Activated T-cell treated with anti-CD3 and anti-CD28 coated beads for 1 hour (primary cell): ENCODE measurements around the gene GPBP1.
"Not testable (repeated sequence)": the region's sequence is repeated elsewhere in the genome, so short reads cannot be mapped to it uniquely, and the experiment has no call there.

ENCODE experiments used
- DNase-seq: peaks from one replicate; pipeline ENCODE4 v3.0.0-alpha.2; 2020; ENCODE audit warnings: low read depth

GPBP1 gene

GRCh38 chr5:57211039-57211438 lies 37.2 kb downstream of the GPBP1 start:
- DNase-seq: no peak

DNA sequence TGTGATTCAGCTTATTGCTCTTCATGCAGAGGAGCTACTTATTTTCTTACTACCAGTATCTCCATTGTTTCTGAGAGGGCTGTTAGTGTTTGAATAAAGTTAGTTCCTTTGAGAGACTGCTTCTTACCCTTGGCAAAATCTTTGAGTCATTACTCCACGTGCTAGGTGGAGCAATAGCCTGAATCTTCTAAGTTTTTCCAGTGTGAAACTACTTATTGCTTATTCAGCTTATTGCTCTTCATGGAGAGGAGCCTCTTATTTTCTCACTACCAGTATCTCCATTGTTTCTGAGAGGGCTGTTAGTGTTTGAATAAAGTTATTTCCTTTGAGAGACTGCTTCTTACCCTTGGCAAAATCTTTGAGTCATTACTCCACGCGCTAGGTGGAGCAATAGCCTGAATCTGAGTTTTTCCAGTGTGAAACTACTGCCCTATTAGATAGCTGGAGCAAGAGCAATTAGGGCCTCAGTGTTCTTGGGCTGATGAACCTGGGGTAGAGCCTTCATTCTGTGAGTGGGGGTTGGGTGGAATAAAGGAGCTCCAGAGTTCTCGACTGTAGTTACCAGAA lies 41.9 kb downstream of the GPBP1 start:
- DNase-seq: no peak

GRCh38 chr5:57216714-57217113 lies 42.9 kb downstream of the GPBP1 start:
- no peak for DNase-seq

DNA sequence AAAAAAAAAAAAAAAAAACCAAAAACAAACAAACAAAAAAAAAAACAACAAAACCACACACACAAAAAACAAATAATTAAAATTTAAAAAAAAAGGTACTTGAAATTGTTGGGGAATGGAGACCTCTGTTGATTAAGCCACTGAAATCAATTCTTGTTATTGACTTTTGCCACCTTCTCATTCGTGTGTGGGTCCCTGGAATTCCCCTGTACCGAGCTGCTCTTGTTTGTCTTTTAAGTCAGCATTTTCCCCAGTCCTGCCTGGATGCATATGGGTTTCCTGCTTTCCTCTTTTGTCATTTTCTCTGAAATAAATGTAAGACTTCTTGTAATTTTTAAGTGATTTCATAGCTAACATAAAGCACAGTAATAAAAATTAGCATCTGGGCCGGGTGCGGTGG lies 45.5 kb downstream of the GPBP1 start:
- DNase-seq: no peak

DNA sequence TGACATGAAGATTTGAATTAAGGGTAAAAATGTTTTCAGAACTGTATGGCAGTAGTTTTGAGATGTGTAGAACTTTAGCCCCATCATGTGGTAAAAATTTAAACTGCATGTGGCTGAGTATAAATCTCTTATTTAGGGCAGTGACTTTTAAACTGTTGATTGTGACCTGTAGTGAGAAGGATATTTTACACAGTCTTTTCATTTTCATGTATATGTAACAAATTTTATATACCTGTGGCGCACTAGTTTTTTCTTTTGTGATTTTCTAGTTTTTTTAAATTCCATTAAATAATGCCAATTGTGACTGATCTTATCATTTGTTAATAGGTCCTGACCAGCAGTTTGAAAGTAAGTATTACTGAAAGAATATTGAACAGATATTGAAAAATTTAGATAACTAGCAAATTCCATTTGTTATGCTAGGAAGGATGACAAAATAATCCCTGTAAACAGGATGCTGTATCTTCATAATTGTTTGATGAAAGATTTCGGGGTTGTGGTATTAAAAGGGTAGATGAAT lies 47.2 kb downstream of the GPBP1 start:
- no peak for DNase-seq

DNA sequence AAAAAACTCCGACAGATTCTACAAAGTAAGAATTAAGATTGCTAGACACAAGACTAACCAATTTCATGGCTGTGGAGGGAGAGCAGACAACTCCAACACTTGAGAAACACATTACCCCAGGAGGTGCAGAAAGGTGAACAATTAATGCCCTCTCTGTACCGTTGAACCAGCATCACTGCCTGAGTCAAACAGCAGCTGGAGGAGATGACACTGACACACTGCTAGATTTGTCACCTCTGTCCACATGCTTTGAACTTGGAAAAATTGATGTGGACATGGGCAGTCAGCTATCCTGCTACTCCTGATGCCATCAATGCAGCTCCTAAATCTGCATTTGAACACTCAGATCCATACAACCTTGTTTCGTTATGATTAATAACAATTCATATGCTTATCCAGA lies 51.7 kb downstream of the GPBP1 start:
- no peak for DNase-seq

GRCh38 chr5:57229313-57229712 lies 55.5 kb downstream of the GPBP1 start:
- no peak for DNase-seq

GRCh38 chr5:57231607-57232006 lies 57.7 kb downstream of the GPBP1 start:
- no peak for DNase-seq

DNA sequence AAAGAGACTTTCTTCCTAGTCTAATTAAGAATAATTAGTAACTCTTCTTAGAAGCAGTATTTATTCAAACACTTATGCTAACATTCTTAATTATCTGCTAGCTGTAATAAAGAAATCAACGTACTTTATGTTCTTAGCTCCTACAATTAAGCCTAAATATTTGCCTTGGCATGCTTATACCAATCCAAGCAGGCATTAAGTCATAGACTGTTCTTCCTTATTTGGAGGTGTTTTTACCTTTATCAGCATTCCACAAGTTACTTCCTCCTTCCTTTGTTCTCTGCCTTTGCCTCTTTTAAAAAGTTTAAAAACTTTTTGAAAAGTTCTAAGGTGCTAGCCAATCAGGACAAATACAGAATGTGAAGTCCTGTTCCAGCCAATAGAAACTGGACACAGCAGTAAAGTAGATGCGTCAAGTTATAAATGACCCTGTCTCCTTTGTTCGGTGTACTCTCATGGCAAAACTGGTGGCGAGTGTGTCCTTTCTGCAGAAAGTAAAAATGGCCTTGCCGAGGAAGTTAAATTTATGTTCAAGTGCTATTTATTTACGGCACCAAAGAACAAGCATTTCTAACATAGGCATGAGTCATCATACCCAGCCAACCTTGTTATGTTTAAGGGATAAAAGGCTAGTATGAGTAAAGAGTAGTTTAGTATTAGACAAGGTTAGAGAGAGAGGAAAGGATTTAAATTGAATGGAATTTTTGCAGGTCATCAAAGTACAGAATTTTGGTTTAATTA lies 58.6 kb downstream of the GPBP1 start:
- DNase-seq: no peak

- no peak for DNase-seq
These were observed 69.7 kb downstream of the GPBP1 start for GRCh38 chr5:57243286-57244137.

GRCh38 chr5:57244331-57244730 lies 70.5 kb downstream of the GPBP1 start:
- no peak for DNase-seq

GRCh38 chr5:57246426-57246825 lies 72.6 kb downstream of the GPBP1 start:
- no peak for DNase-seq

DNA sequence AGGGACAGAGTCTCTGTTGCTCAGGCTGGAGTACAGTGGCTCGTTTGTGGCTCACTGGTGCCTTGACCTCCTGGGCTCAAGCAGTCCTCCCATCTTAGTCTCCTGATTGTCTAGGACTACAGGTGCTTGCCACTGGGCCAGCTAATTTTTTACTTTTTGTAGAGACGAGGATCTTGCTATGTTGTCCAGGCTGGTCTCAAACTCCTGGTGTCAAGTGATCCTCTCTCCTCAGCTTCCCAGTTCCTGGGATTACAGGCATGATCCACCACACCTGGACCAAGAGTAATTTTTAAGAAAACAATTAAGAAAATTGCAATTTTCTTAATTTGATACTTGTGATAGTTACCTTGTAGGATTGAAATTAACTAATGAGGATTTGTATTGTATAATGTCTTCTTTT lies 73.9 kb downstream of the GPBP1 start:
- DNase-seq: no peak

DNA sequence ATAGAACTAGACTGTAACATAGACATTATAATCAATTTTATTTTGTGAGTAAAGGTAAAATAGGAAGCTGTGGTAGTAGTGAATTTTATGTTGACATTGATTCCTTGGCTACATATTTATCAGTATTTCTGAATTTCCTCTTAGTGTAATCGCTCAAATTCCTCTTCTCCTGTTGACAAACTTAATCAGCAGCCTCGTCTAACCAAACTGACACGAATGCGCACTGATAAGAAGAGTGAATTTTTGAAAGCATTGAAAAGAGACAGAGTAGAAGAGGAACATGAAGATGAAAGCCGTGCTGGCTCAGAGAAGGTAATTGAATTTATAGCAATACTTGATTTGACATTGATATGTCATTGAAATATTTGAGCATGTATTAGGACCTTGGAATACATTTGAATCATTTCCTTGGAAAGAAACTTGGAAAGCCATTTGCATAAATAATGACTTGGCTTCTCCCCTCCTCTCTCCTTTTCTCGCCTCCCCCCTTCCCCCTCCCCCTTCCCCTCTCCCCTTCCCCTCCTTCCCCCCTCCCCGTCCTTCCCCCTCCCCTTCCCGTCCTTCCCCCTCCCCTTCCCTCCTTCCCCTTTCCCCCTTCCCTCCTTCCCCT lies 75.5 kb downstream of the GPBP1 start:
- DNase-seq: no peak

GRCh38 chr5:57258052-57258451 lies 84.2 kb downstream of the GPBP1 start:
- no peak for DNase-seq

- DNase-seq: no peak
These were observed 85.1 kb downstream of the GPBP1 start for GRCh38 chr5:57258943-57259342.

- DNase-seq: no peak
These were observed 85.8 kb downstream of the GPBP1 start for GRCh38 chr5:57259704-57260103.

DNA sequence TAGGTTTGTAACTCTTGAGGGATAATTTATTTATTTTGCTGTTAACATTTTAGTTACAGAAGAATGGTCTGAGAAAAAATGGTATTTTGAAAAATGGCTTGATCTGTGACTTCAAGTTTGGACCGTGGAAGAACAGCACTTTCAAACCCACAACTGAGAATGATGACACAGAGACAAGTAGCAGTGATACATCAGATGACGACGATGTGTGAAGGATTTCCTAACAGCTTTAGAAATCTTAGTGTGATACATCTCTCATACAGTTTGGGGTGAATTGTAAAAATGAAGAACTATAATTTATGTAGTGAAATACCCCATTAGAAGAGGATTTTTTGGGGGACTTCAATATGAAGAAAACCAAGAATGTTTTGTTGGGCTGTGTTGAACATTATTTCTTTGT lies 88.7 kb downstream of the GPBP1 start:
- no peak for DNase-seq

- DNase-seq: no peak
These were observed 93.9 kb downstream of the GPBP1 start for GRCh38 chr5:57267805-57268204.

DNA sequence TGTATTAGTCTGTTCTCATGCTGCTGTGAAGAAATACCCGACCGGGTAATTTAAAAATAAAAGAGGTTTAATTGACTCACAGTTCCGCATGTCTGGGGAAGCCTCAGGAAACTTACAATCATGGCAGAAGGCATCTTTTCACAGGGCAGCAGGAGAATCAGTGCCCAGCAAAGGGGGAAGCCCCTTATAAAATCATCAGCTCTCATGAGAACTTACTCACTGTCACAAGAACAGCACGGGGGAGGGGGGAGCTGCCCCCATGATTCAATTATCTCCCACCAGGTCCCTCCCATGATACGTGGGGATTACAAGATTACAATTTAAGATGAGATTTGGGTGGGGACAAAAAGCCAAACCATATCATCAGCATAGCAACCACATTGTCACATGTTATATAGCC lies 102.5 kb downstream of the GPBP1 start:
- no peak for DNase-seq

DNA sequence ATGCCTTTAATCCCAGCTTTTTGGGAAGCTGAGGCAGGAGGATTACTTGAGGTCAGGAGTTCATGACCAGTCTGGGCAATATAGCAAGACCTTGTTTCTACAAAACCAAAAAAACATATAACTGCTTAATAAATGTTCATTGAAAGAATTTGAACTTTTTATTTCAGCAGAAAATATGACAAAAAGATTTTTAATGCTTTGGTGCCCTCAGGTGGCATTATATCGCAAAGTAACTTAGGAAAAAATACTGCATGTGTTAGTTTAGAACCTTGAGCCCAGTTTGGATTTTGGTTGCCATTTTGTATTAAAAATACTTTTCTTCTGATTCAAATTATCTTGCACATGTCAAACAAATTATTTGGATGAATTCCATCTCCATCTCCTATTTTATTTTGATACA lies 103.2 kb downstream of the GPBP1 start:
- DNase-seq: no peak

- DNase-seq: no peak
These were observed 107.0 kb downstream of the GPBP1 start for GRCh38 chr5:57280853-57281252.

GRCh38 chr5:57285084-57285483 lies 111.2 kb downstream of the GPBP1 start:
- DNase-seq: not testable (repeated sequence)
